Loucy (cell line): ENCODE data around the gene MYH3.

ENCODE experiments used
- CTCF ChIP-seq: fragments of 200-600 bp; sonication (generic); conservative IDR thresholded peaks from 2 replicates; pipeline ENCODE4 v1.5.1; 2014; ENCODE audit warnings: mild to moderate bottlenecking, antibody characterized with exemption, low read length
- EZH2phosphoT487 ChIP-seq: fragments of 200-600 bp; IDR thresholded peaks from 2 replicates; pipeline ENCODE4 v1.6.1; 2018; ENCODE audit warnings: antibody characterized with exemption, mild to moderate bottlenecking, moderate library complexity, borderline replicate concordance

GRCh38 chr17:10681866-10682446 lies 24.8 kb upstream of the MYH3 start:
- TF ChIP-seq CTCF = no peak
- TF ChIP-seq EZH2phosphoT487 = no peak
